Measurements from ENCODE around the gene DLL3.

- no peak for TF ChIP-seq CTCF (conservative IDR thresholded peaks at IDR 0.05; ENCODE audit: low read depth in 2 of 2)
- no peak for TF ChIP-seq POLR2AphosphoS5 (IDR thresholded peaks at IDR 0.05; ENCODE audit: low read depth)
- TF ChIP-seq JUNB (IDR thresholded peaks at IDR 0.05; ENCODE audit: unreplicated experiment), result no peak
- no peak for TF ChIP-seq EZH2 (IDR thresholded peaks at IDR 0.05; ENCODE audit: low read depth, unreplicated experiment)
- no peak for TF ChIP-seq REST (IDR thresholded peaks at IDR 0.05; ENCODE audit: unreplicated experiment)
- no peak for TF ChIP-seq EZH2phosphoT487 (IDR thresholded peaks at IDR 0.05; ENCODE audit: unreplicated experiment)
- TF ChIP-seq NANOG (IDR thresholded peaks at IDR 0.05; ENCODE audit: borderline replicate concordance), result no peak
- no peak for TF ChIP-seq ETS1 (IDR thresholded peaks at IDR 0.05)
- TF ChIP-seq CREB1 (CRISPR knock-in tag; IDR thresholded peaks at IDR 0.05; ENCODE audit: low read depth), result no peak
- no peak for TF ChIP-seq ZNF331 (CRISPR knock-in tag; IDR thresholded peaks at IDR 0.05; ENCODE audit: low read depth)
- no peak for TF ChIP-seq ZNF462 (CRISPR knock-in tag; IDR thresholded peaks at IDR 0.05)
- TF ChIP-seq ZNF114 (CRISPR knock-in tag; IDR thresholded peaks at IDR 0.05), result no peak
Measured at GRCh38 chr19:39544226-39544903, 45.6 kb downstream of the DLL3 start.
